Liver (tissue), 3 donors: Measurements from ENCODE around the gene CHERP.

Experiments used
- TAF1 ChIP-seq: conservative IDR thresholded peaks from 2 replicates; pipeline ENCODE4 v1.6.1; 2016; ENCODE audit warnings: antibody characterized with exemption, mild to moderate bottlenecking
- TF ChIP-seq, protein P1 (sequence below): IDR thresholded peaks from 2 replicates; pipeline ENCODE4 v1.6.1; 2016; ENCODE audit warnings: antibody characterized with exemption, mild to moderate bottlenecking
- TF ChIP-seq, protein P2 (sequence below): fragments of 150-350 bp; IDR thresholded peaks from 2 replicates; pipeline ENCODE4 v1.5.1; 2017; ENCODE audit warnings: improper control_type of control experiment, low read depth, low read length; ENCODE audit not compliant: missing input control
- donor health status: healthy.
- donor health status: healthy.

DNA sequence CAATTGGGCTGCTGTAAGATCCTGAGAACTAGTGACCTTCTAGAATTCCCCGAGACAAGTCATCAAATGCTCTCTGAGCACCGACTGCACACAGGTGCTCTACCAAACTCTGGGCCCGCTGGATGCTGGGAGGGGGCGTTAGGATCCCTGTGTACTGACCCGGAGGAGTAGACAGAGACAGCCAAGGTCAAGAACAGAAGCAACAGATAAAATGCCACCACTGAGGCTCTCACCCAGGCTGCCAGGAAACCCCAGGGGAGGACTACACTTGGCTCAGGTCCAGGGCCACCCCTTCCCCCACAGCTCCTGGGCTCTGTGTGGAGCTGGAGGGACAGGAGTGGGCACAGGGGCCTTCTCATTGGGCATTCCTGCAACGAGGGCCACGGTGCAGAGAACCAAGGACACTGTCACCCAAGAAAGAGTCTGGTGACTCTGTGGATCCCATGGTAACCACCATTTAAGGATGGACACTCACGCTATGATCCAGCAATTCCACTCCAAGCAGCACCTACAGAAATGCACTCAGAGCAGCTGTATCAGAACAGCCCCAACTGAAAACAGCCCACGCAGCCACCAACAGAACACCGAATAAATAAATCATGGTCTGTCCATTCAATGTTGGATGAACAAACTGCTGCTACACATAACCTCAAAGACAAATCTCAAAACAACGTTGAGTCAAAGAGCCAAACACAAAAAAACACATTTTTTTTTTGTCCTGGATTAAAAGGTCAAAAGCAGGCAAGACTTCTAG lies 46.8 kb upstream of the CHERP start:
- TF ChIP-seq, protein P1, sequence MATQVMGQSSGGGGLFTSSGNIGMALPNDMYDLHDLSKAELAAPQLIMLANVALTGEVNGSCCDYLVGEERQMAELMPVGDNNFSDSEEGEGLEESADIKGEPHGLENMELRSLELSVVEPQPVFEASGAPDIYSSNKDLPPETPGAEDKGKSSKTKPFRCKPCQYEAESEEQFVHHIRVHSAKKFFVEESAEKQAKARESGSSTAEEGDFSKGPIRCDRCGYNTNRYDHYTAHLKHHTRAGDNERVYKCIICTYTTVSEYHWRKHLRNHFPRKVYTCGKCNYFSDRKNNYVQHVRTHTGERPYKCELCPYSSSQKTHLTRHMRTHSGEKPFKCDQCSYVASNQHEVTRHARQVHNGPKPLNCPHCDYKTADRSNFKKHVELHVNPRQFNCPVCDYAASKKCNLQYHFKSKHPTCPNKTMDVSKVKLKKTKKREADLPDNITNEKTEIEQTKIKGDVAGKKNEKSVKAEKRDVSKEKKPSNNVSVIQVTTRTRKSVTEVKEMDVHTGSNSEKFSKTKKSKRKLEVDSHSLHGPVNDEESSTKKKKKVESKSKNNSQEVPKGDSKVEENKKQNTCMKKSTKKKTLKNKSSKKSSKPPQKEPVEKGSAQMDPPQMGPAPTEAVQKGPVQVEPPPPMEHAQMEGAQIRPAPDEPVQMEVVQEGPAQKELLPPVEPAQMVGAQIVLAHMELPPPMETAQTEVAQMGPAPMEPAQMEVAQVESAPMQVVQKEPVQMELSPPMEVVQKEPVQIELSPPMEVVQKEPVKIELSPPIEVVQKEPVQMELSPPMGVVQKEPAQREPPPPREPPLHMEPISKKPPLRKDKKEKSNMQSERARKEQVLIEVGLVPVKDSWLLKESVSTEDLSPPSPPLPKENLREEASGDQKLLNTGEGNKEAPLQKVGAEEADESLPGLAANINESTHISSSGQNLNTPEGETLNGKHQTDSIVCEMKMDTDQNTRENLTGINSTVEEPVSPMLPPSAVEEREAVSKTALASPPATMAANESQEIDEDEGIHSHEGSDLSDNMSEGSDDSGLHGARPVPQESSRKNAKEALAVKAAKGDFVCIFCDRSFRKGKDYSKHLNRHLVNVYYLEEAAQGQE: no peak
- TF ChIP-seq TAF1: no peak
- TF ChIP-seq, protein P2, sequence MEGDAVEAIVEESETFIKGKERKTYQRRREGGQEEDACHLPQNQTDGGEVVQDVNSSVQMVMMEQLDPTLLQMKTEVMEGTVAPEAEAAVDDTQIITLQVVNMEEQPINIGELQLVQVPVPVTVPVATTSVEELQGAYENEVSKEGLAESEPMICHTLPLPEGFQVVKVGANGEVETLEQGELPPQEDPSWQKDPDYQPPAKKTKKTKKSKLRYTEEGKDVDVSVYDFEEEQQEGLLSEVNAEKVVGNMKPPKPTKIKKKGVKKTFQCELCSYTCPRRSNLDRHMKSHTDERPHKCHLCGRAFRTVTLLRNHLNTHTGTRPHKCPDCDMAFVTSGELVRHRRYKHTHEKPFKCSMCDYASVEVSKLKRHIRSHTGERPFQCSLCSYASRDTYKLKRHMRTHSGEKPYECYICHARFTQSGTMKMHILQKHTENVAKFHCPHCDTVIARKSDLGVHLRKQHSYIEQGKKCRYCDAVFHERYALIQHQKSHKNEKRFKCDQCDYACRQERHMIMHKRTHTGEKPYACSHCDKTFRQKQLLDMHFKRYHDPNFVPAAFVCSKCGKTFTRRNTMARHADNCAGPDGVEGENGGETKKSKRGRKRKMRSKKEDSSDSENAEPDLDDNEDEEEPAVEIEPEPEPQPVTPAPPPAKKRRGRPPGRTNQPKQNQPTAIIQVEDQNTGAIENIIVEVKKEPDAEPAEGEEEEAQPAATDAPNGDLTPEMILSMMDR: no peak
